A549 (cell line): ENCODE results near the gene GRM4.

Source experiments
- EP300 ChIP-seq, 2 experiments: fragments of >200 bp; sonication (Bioruptor Twin); formaldehyde crosslinking; IDR thresholded peaks; 2 replicates in 1 of 2; 3 replicates in 1 of 2; pipeline ENCODE4 v1.6.1; 2016 to 2017
- POLR2A ChIP-seq: IDR thresholded peaks from 2 replicates; pipeline ENCODE4 v1.6.1; 2012; ENCODE audit warnings: mild to moderate bottlenecking, low read length
- RFX5 ChIP-seq: fragments of 450-650 bp; IDR thresholded peaks from 2 replicates; pipeline ENCODE4 v1.7.1; 2014; ENCODE audit warnings: antibody characterized with exemption, mild to moderate bottlenecking, moderate library complexity
- TF ChIP-seq, protein P1 (sequence below): fragments of >200 bp; sonication (Bioruptor Twin); formaldehyde crosslinking; IDR thresholded peaks from 3 replicates; pipeline ENCODE4 v1.5.1; 2016

DNA sequence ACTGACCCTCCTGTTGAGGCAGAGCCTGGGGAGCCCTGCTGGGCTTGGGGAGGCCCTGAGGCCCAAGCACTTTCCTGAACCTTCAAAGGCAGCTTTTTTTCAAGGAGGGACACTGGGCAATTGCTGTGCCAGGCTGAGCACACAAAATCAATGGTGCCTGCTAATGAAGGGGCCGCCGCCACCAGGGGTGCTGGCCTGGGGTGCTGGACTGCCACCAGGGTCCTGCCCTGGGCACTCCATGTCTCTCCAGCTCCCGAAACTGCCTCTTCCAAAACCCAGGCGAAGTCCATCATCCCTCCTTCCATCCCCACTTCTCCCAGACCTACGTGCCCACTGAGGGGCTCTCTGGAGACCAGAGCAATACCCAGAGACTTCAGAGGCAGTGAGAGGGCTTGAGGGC is 145.6 kb downstream of the GRM4 start:
- TF ChIP-seq EP300 (IDR thresholded peaks at IDR 0.05) (no peak), RFX5 (no peak), POLR2A (no peak)
- TF ChIP-seq, protein P1, sequence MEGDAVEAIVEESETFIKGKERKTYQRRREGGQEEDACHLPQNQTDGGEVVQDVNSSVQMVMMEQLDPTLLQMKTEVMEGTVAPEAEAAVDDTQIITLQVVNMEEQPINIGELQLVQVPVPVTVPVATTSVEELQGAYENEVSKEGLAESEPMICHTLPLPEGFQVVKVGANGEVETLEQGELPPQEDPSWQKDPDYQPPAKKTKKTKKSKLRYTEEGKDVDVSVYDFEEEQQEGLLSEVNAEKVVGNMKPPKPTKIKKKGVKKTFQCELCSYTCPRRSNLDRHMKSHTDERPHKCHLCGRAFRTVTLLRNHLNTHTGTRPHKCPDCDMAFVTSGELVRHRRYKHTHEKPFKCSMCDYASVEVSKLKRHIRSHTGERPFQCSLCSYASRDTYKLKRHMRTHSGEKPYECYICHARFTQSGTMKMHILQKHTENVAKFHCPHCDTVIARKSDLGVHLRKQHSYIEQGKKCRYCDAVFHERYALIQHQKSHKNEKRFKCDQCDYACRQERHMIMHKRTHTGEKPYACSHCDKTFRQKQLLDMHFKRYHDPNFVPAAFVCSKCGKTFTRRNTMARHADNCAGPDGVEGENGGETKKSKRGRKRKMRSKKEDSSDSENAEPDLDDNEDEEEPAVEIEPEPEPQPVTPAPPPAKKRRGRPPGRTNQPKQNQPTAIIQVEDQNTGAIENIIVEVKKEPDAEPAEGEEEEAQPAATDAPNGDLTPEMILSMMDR: no peak
